H1 (cell line): ENCODE data around the gene PNLIPRP1. TPM values are rescaled to one million over a fixed set of nuclear protein-coding genes. Genes with fewer than 3 reads are reported as not detected.

Experiments used
- CTCF ChIA-PET: fragments of 300-600 bp; sonication (Branson Sonifier 250); formaldehyde crosslinking; loops from one replicate; lab custom pipeline; 2021; ENCODE audit not compliant: partially characterized antibody; lab: Charles Lee
- POLR2A ChIA-PET: fragments of 300-600 bp; sonication (Branson Sonifier 250); formaldehyde crosslinking; loops from one replicate; lab custom pipeline; 2021; ENCODE audit warnings: inconsistent platforms; ENCODE audit not compliant: partially characterized antibody; lab: Charles Lee
- DNase-seq, 2 experiments: peaks; one replicate each; pipeline versions ENCODE4 v3.0.0 to v3.0.0-alpha.2; 2010 to 2022; ENCODE audit warnings: low spot score in 2 of 2, low read depth in 1 of 2, mixed read lengths in 1 of 2
- FAIRE-seq: peaks from 2 replicates; lab custom pipeline; 2011; peaks lifted over from hg19 to GRCh38; lab: Jason Lieb, UNC
- H2AFZ ChIP-seq: 2 replicates; pipeline ENCODE4 v1.8.1; 2012; ENCODE audit warnings: low read length, inconsistent platforms
- H2AK5ac ChIP-seq: 2 replicates; pipeline ENCODE4 v1.6.1; 2013; ENCODE audit warnings: low read depth, low read length
- H2BK120ac ChIP-seq: replicated peaks from 2 replicates; pipeline ENCODE3; 2013; ENCODE audit warnings: low read depth, low read length, inconsistent platforms
- H2BK12ac ChIP-seq: 2 replicates; pipeline ENCODE4 v1.6.1; 2013; ENCODE audit warnings: low read depth, low read length
- H2BK15ac ChIP-seq: 2 replicates; pipeline ENCODE4 v1.6.1; 2013; ENCODE audit warnings: low read length
- H2BK20ac ChIP-seq: 2 replicates; pipeline ENCODE4 v1.6.1; 2013; ENCODE audit warnings: low read length
- H2BK5ac ChIP-seq: 2 replicates; pipeline ENCODE4 v1.6.1; 2013; ENCODE audit warnings: low read depth, low read length
- H3K14ac ChIP-seq: 2 replicates; pipeline ENCODE4 v1.6.1; 2013; ENCODE audit warnings: inconsistent platforms; ENCODE audit not compliant: insufficient read length
- H3K18ac ChIP-seq: 2 replicates; pipeline ENCODE4 v1.6.1; 2013; ENCODE audit warnings: low read length; ENCODE audit errors: extremely low read depth
- H3K23ac ChIP-seq: 2 replicates; pipeline ENCODE4 v1.6.1; 2013; ENCODE audit warnings: inconsistent platforms; ENCODE audit not compliant: insufficient read length
- H3K23me2 ChIP-seq: 2 replicates; pipeline ENCODE4 v1.6.1; 2013; ENCODE audit warnings: low read depth, low read length
- H3K27ac ChIP-seq: 2 replicates; pipeline ENCODE4 v1.6.1; 2011; ENCODE audit warnings: low read depth, low read length, inconsistent platforms
- H3K27me3 ChIP-seq, 4 experiments: replicated peaks in 1 of 4; 1 replicate in 1 of 4; 2 replicates in 3 of 4; pipeline versions ENCODE4 v1.6.1 to v1.8.1; 2011 to 2013; ENCODE audit warnings: low read length in 3 of 4, mild to moderate bottlenecking in 3 of 4, inconsistent platforms in 2 of 4, mixed read lengths in 2 of 4, moderate library complexity in 1 of 4; ENCODE audit not compliant: control insufficient read depth in 3 of 4, insufficient read depth in 3 of 4; ENCODE audit errors: extremely low read depth in 1 of 4
- H3K36me3 ChIP-seq, 4 experiments: 2 replicates each; pipeline versions ENCODE4 v1.6.1 to v1.8.1; 2011 to 2013; ENCODE audit warnings: mild to moderate bottlenecking in 4 of 4, low read length in 3 of 4, moderate library complexity in 2 of 4, control low read depth in 1 of 4, inconsistent platforms in 1 of 4; ENCODE audit not compliant: insufficient read depth in 4 of 4, control insufficient read depth in 2 of 4
- H3K4ac ChIP-seq: replicated peaks from 2 replicates; pipeline ENCODE3; 2013; ENCODE audit warnings: low read length, low read depth, mixed read lengths, inconsistent platforms; ENCODE audit not compliant: insufficient read length
- H3K4me1 ChIP-seq, 4 experiments: replicated peaks in 1 of 4; 1 replicate in 1 of 4; 2 replicates in 3 of 4; pipeline versions ENCODE4 v1.6.1 to v1.8.1; 2011 to 2013; ENCODE audit warnings: low read length in 3 of 4, inconsistent platforms in 2 of 4, mixed read lengths in 1 of 4; ENCODE audit not compliant: insufficient read depth in 4 of 4, control insufficient read depth in 3 of 4
- H3K4me2 ChIP-seq, 2 experiments: 2 replicates each; pipeline versions ENCODE4 v1.6.1 to v1.8.1; 2011 to 2013; ENCODE audit warnings: low read depth in 2 of 2, low read length in 2 of 2, control low read depth in 1 of 2, inconsistent platforms in 1 of 2, mild to moderate bottlenecking in 1 of 2; ENCODE audit not compliant: insufficient read depth in 1 of 2
- H3K4me3 ChIP-seq, 4 experiments: fragments of 200-600, 300-600 bp in 1 of 4; sonication (generic), shearing (Covaris generic), sonication (Bioruptor Twin) in 1 of 4; 2 replicates each; pipeline versions ENCODE4 v1.5.1 to v1.8.1; 2011 to 2016; ENCODE audit warnings: low read length in 4 of 4, low read depth in 3 of 4, control low read depth in 2 of 4, inconsistent platforms in 2 of 4, mild to moderate bottlenecking in 2 of 4, mixed read lengths in 1 of 4, moderate library complexity in 1 of 4; ENCODE audit not compliant: insufficient read depth in 2 of 4; ENCODE audit errors: extremely low read depth in 1 of 4
- H3K56ac ChIP-seq: replicated peaks from 2 replicates; pipeline ENCODE3; 2013; ENCODE audit warnings: low read depth, mild to moderate bottlenecking, mixed read lengths, low read length, inconsistent platforms; ENCODE audit not compliant: insufficient read length
- H3K79me1 ChIP-seq: 2 replicates; pipeline ENCODE4 v1.6.1; 2013; ENCODE audit warnings: low read depth, low read length, control low read depth
- H3K79me2 ChIP-seq, 2 experiments: 2 replicates each; pipeline versions ENCODE4 v1.6.1 to v1.8.1; 2012 to 2013; ENCODE audit warnings: low read length in 2 of 2, mild to moderate bottlenecking in 2 of 2, inconsistent platforms in 1 of 2; ENCODE audit not compliant: insufficient read depth in 2 of 2, control insufficient read depth in 1 of 2
- H3K9ac ChIP-seq, 4 experiments: replicated peaks in 1 of 4; 1 replicate in 1 of 4; 2 replicates in 3 of 4; pipeline versions ENCODE4 v1.6.1 to v1.8.1; 2011 to 2013; ENCODE audit warnings: low read depth in 3 of 4, low read length in 3 of 4, control low read depth in 2 of 4, mild to moderate bottlenecking in 2 of 4, moderate library complexity in 2 of 4, inconsistent platforms in 1 of 4; ENCODE audit errors: extremely low read depth in 1 of 4
- H3K9me3 ChIP-seq, 2 experiments: 2 replicates each; pipeline versions ENCODE4 v1.6.1 to v1.8.1; 2012 to 2013; ENCODE audit warnings: mild to moderate bottlenecking in 2 of 2, moderate library complexity in 2 of 2, control low read depth in 1 of 2, inconsistent platforms in 1 of 2, low read depth in 1 of 2, low read length in 1 of 2, mixed read lengths in 1 of 2; ENCODE audit not compliant: insufficient read depth in 2 of 2
- H4K20me1 ChIP-seq, 2 experiments: replicated peaks in 1 of 2; 2 replicates each; pipeline versions ENCODE3 to v1.8.1; 2011 to 2013; ENCODE audit warnings: inconsistent platforms in 2 of 2, low read length in 2 of 2, mild to moderate bottlenecking in 1 of 2; ENCODE audit not compliant: insufficient read depth in 2 of 2, control insufficient read depth in 1 of 2
- H4K5ac ChIP-seq: 2 replicates; pipeline ENCODE4 v1.6.1; 2013; ENCODE audit warnings: low read length, low read depth, mixed read lengths, inconsistent platforms; ENCODE audit not compliant: insufficient read length
- H4K8ac ChIP-seq: 2 replicates; pipeline ENCODE4 v1.8.0; 2013; ENCODE audit warnings: mild to moderate bottlenecking, moderate library complexity, low read length, inconsistent platforms; ENCODE audit not compliant: insufficient read depth; ENCODE audit errors: extremely low read depth
- H4K91ac ChIP-seq: replicated peaks from 2 replicates; pipeline ENCODE3; 2013; ENCODE audit warnings: low read length, mixed read lengths, inconsistent platforms; ENCODE audit not compliant: insufficient read length
- CTCF ChIP-seq, 3 experiments: IDR thresholded peaks; 1 replicate in 2 of 3; 2 replicates in 1 of 3; pipeline versions ENCODE4 v1.5.1 to v1.6.1; 2011; ENCODE audit warnings: low read length in 3 of 3, mild to moderate bottlenecking in 3 of 3, inconsistent platforms in 2 of 3, low read depth in 1 of 3, moderate library complexity in 1 of 3; ENCODE audit not compliant: insufficient read depth in 1 of 3; ENCODE audit errors: control extremely low read depth in 1 of 3
- SAP30 ChIP-seq: fragments of 300-600 bp; sonication (generic); IDR thresholded peaks from 2 replicates; pipeline ENCODE4 v1.7.1; 2012; ENCODE audit warnings: low read length, moderate library complexity, mild to moderate bottlenecking, inconsistent platforms; ENCODE audit not compliant: insufficient read depth, insufficient replicate concordance
- SP4 ChIP-seq: IDR thresholded peaks from 2 replicates; pipeline ENCODE4 v1.6.1; 2012; ENCODE audit warnings: low read length, inconsistent platforms
- WGBS, 2 experiments: shearing (Covaris generic) in 1 of 2; methylation state at CpG; one replicate each; pipeline versions ENCODE4 v1.1.6 to v1.1.7; 2013 to 2015; ENCODE audit warnings: low lambda C conversion rate in 2 of 2, mixed read lengths in 2 of 2, inconsistent platforms in 1 of 2, low coverage in 1 of 2, missing lambda C conversion rate in 1 of 2; ENCODE audit not compliant: insufficient replicate concordance in 2 of 2, insufficient coverage in 1 of 2, insufficient read length in 1 of 2; ENCODE audit errors: extremely low coverage in 1 of 2, missing lambda C conversion rate in 1 of 2; 5-methylcytosine and 5-hydroxymethylcytosine counted together
- polyA plus RNA-seq, 7 experiments: library from polyadenylated mRNA; depleted of rRNA in 3 of 7; stranded (reverse) in 5 of 7; unstranded in 2 of 7; fragments of >200 nt in 5 of 7; fragments of 200-250 nt in 2 of 7; gene quantifications; 1 replicate in 5 of 7; 2 replicates in 1 of 7; 4 replicates in 1 of 7; pipeline versions ENCODE4 v1.2.1 to v1.2.3, GENCODE V29; 2011 to 2013; ENCODE audit warnings: missing spikeins in 2 of 7, mixed read lengths in 2 of 7
- total RNA-seq: library from RNA; stranded (reverse); fragmentation: NEBNext Ultra II Directional; extraction: Animal tissue kit (Norgen Biotek cat#: 25700); gene quantifications from 2 replicates; pipeline ENCODE4 v1.2.1, GENCODE V29; 2021

PNLIPRP1 gene
- total and polyA plus RNA-seq, 2 of the 8 experiments (the other 6 are each of a cell fraction or from before 2014, with no cell fraction given) = not detected

- H3K14ac ChIP-seq = no peak overlapping the region
- no peak overlapping the region for H2AK5ac ChIP-seq
- FAIRE-seq (no peak), DNase-seq (no peak)
- no peak overlapping the region for H2BK5ac ChIP-seq
- no peak overlapping the region for H3K56ac ChIP-seq
- no peak for TF ChIP-seq SAP30
- TF ChIP-seq SP4 = no peak
- no peak for TF ChIP-seq CTCF (IDR thresholded peaks at IDR 0.05; ENCODE audit: control extremely low read depth in 1 of 3, insufficient read depth in 1 of 3, low read depth in 1 of 3, low read length in 3 of 3)
- peaks cover 0 to 12% (median 10%) of the 10 kb centered on the region in 4 experiments; a peak in 5 of 7 replicates for H3K27me3 ChIP-seq
- no peak overlapping the region for H3K23ac ChIP-seq
- no peaks in the 10 kb centered on the region; the same call in 1 of the 2 replicates for H3K23me2 ChIP-seq
- H3K4me1 ChIP-seq = peaks cover 0 to 9% (median 3%) of the 10 kb centered on the region in 4 experiments; a peak in 4 of 7 replicates
- H3K79me2 ChIP-seq = no peaks in the 10 kb centered on the region
- H4K5ac ChIP-seq = no peak overlapping the region
- H2BK12ac ChIP-seq = no peak overlapping the region
- H3K9me3 ChIP-seq = peaks cover 3 to 4% of the 10 kb centered on the region in 2 experiments; a peak in 2 of 4 replicates
- H3K18ac ChIP-seq = no peak overlapping the region
- H2BK15ac ChIP-seq = no peak overlapping the region
- no peaks in the 10 kb centered on the region for H3K36me3 ChIP-seq
- no peak overlapping the region for H3K4me3 ChIP-seq
- no peak overlapping the region for H3K27ac ChIP-seq
- H4K91ac ChIP-seq = no peak overlapping the region
- no peaks in the 10 kb centered on the region for H3K79me1 ChIP-seq
- CTCF ChIA-PET = interaction anchor here (0.8 to 1.1 kb wide), 4 partner anchors 15 to 167 kb away, joined by 3 to 4 read pairs (median 4); no protein-coding TSS in a partner anchor
- 89% methylated on average over 3 of the region's 3 CpGs; no CpG with 5 or more reads in 1 of the 2 experiments for WGBS, 2 experiments
- POLR2A ChIA-PET = no interaction called here
- no peak overlapping the region for H3K4ac ChIP-seq
- no peaks in the 10 kb centered on the region for H4K20me1 ChIP-seq
- no peak overlapping the region for H2BK20ac ChIP-seq
- H4K8ac ChIP-seq = no peak overlapping the region
- no peak overlapping the region for H2BK120ac ChIP-seq
- no peak overlapping the region for H2AFZ ChIP-seq
- H3K4me2 ChIP-seq = no peak overlapping the region
- H3K9ac ChIP-seq = no peak overlapping the region
Measured at GRCh38 chr10:116611153-116611545, 20.4 kb downstream of the PNLIPRP1 start.
